Globus pallidus (tissue), 1 donor: ENCODE results near the gene EYS.

Experiments
- DNase-seq: peaks from one replicate; pipeline ENCODE4 v3.0.0-alpha.2; 2015; ENCODE audit warnings: low spot score

EYS gene

GRCh38 chr6:65202738-65203137 is 504.3 kb downstream of the EYS start:
- no peak for DNase-seq

DNA sequence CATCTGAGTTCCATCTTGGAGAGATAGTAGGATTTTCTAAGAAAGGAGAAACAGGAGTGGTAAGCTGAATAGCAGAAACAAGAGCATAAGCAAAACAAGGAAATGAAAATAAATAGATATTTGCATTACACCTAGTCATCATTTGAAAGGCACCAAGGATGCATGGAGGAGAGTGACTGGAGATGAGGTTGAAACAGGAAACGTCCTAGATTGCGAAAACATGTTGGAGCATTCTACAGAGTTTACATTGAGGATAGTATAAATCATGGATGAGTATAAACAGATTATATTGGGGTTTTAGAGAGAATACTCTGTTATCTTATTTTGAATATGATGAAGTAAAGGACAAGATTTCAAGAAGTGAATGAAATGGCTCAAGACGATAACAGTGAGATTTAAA is 507.3 kb downstream of the EYS start:
- DNase-seq = no peak

DNA sequence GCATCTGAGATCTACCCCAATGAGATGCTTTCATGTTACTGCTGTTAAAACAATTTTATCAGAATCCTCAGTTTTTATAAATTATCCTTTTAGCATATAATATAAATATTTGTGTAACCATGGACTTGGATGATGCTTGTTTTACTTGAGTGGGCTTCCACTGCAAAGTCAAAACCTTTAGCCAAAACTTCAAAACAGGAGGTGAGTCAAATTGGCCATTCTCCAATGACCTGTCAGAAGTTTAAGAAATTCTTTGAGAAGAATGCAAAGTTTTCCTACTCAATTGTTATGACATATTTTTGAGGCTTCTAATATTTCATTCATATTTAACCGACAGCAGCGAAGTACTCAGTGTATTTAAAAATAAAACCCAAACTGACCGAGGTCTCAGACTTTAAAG is 507.9 kb downstream of the EYS start:
- no peak for DNase-seq

DNA sequence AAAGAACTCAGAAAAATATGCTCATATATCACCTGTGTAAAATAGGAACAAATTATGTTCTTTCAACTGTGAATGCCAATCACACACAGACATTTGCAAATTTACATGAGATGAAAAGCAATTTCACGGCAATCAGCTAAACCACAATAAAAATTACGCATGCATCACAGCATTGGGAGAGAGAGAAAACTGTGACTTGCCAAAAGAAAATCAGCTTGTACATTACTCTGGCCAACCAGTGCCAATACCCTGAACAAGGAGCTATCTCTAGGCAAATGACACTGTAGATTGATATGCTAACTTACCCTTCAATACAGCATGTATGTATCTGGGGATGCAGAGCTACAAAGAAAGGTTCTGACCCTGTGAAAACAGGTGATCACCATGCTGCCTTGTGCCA is 515.6 kb downstream of the EYS start:
- no peak for DNase-seq

DNA sequence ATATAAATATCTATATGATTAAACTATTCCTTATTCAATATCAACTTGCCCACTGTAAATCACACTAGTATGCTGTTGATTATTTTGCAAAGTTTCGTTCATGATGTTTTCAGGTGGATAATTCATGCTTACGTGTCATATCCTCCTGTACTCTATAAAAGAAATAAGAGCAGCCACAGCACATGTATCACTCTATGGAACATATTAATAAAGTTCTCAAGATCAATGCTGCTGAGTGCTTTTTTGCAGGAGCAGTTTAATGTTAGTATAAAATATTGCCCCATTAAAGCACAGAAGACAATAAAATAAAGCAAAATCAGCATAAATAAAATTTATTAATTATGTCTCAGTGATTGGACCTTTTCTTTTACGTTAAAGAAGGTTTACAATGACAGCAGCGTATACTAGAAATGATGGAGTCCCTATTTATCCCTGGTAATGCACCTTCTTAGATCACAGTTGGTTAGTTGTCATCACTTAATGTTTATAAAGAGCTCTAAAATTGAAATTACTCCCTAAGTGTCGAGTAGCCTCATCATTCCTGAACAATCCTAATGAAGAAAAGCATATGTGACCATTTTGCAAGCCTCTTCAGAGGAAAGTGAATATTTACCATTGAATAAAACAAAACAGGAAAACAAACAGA is 517.7 kb downstream of the EYS start:
- DNase-seq = no peak

DNA sequence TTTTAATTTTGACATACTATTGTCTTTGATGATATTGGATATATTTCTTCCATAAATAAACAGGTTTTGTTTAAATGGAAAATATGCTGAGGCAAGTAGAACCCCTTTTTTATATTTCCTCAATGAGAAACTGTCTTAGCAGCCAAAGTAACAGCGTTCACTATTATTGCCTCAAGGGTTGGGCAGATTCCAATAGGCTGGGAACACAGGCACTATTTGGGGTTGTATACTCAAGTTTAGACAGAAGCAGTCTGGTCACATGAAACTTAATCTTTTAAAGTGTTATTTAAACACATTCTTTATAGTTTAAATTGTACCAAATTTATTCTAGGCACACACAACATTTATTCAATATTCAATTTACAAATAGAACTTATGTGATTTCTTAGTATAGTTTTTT is 520.2 kb downstream of the EYS start:
- DNase-seq = no peak

GRCh38 chr6:65182681-65183080 is 524.3 kb downstream of the EYS start:
- DNase-seq = no peak

GRCh38 chr6:65170273-65170672 is 536.8 kb downstream of the EYS start:
- no peak for DNase-seq

GRCh38 chr6:65161661-65162060 is 545.4 kb downstream of the EYS start:
- DNase-seq = no peak

DNA sequence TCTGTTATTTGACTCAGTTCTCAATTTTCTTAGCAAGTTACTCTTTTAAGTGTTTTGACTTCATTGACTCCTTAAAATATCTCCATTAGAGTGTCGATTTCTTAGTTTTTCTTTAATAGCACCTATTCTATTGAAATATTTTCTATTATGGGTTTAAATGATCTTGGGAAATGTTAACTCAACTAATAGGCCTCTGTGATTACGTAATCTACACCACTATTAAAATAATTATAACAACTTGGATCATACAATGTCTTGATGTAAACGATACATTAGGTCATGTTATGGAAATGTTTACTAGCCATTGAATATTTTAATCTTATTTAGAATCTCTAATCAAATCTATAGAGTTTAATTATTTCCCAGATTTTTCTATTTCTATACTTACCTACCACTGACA is 550.0 kb downstream of the EYS start:
- DNase-seq = no peak

- DNase-seq = no peak
These were observed 551.9 kb downstream of the EYS start for GRCh38 chr6:65155083-65155482.

DNA sequence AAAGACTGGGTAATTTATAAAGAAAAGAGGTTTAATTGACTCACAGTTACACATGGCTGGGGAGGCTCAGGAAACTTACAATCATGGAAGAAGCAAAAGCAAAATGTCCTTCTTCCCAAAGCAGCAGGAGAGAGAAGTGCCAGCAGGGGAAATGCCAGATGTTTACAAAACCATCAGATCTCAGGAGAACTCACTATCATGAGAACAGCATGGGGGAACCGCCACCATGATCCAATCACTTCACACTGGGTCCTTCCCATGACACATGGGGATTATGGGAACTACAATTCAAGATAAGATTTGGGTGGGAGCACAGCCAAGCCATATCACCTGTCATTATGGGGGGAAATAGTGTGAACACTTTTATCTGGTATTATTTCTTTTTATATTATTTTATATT is 557.2 kb downstream of the EYS start:
- DNase-seq = no peak

DNA sequence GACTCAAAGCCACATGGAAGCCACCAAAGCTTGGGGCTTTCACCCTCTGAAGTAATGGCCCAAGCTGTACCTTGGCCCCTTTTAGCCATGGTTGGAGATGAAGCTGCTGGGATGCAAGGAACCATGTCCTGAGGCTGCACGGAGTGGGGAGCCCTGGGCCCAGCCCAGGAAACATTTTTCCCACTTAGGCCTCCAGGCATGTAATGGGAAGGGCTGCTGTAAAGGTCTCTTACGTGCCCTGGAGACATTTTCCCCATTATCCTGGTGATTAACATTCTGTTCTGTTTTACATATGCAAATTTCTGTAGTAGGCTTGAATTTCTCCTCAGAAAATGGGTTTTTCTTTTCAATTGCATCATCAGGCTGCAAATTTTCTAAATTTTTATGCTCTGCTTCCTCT is 558.2 kb downstream of the EYS start:
- no peak for DNase-seq

- no peak for DNase-seq
These were observed 571.5 kb downstream of the EYS start for GRCh38 chr6:65135567-65135966.

GRCh38 chr6:65126667-65127066 is 580.4 kb downstream of the EYS start:
- no peak for DNase-seq

- DNase-seq = no peak
These were observed 583.5 kb downstream of the EYS start for GRCh38 chr6:65123521-65123920.

DNA sequence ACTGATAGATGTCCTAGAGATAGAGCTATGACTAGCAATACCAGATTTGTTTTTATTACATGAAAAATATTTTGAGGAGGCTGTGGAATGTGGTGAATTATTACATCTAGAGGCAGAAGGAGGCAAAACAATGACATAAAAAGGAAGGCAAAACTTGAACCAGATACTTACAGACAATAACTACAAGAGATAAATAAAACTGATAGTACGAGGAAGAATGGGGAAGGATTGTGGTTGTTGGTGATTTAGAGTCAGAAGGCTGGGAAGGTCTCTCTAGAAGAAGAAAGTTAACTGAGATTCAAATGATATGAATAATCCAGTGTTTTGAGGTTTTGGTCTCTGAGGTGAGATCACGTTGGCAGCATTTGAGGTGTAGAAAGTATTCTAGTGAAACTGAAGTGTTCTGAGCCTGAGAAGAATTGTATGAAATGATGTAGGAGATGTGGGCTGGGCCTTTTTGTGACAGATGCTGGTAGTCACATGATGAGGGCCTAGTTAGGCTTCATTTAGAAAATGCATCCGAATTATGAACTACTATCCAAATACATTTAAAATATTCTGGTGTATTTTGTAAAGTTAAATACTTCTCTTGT is 589.1 kb downstream of the EYS start:
- no peak for DNase-seq

DNA sequence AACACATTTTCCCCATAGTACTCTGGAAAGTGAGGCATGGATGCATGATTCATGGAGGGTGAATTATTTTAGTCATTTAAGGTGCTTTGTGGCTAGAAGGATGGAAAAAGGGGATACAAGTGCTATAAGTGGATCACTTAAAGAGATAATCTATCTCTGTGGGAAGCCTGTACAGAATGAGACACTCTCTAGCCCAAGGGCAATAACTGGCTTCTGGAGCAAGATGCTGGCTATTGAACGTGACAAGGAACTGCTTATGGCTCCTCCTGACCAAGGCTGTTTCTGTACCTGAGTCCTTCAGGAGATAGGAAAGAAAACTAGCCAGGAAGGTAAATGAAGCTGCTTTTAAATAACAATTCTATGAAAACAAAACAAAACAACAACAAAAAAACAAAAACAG is 590.7 kb downstream of the EYS start:
- no peak for DNase-seq

GRCh38 chr6:65113581-65113980 is 593.4 kb downstream of the EYS start:
- DNase-seq = no peak

GRCh38 chr6:65112435-65112834 is 594.6 kb downstream of the EYS start:
- no peak for DNase-seq

GRCh38 chr6:65110031-65110430 is 597.0 kb downstream of the EYS start:
- DNase-seq = no peak

GRCh38 chr6:65098349-65098748 is 608.7 kb downstream of the EYS start:
- no peak for DNase-seq

DNA sequence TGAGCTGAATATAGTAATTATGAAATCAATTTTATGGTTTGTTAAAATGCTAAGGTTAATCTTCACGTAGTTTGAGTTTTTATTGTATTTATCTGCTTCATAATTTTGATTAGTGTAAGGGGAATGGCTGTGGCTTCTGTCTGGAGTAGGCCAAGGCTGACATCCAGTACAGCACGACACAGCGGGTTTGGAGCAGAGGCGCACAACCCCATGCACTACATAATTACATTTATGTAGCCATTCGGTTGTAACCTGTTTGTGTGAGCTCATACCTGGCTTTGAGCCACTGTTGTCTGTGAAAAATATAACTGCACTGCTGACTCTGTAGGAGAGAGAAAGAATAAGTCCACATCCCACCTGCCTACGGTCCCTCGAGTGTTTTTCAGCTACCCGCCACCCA is 615.5 kb downstream of the EYS start:
- no peak for DNase-seq

- no peak for DNase-seq
These were observed 618.5 kb downstream of the EYS start for GRCh38 chr6:65088575-65088974.
